ENCODE results near the gene SMYD3.

Gene SMYD3

DNA sequence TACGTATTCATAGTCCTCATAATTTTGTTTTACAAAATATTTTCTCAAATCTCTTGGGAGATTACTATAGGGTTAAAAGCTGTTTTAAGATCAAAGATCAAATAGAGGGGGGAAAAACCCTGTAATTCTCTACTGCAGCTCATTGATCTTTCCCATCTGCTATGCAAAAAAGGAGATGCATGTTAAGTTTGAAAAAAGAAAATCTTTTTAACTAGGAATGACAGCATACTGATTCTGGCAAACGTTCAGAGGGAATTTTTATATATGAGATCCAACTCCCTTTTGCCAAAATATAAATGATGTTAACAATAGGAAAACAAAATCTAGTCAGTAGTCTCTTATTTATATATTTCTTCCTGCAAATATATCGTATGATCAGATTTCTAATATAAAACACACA is 69.1 kb downstream of the SMYD3 start:
- Histone ChIP-seq H3K4me3 (no peak overlapping the region), H3K4me1 (peaks cover 8% of the 10 kb centered on the region), H3K27me3 (ENCODE audit: low read depth) (no peaks in the 10 kb centered on the region), H3K36me3 (replicated peaks) (no peaks in the 10 kb centered on the region), H3K9me3 (no peaks in the 10 kb centered on the region; the same call in 1 of the 2 replicates)
- in situ Hi-C loops (cut with MboI; ENCODE audit: low sequenced_read_pairs), result no loop called here
- DNase-seq (ENCODE audit: low spot score in 2 of 2), result no peak

DNA sequence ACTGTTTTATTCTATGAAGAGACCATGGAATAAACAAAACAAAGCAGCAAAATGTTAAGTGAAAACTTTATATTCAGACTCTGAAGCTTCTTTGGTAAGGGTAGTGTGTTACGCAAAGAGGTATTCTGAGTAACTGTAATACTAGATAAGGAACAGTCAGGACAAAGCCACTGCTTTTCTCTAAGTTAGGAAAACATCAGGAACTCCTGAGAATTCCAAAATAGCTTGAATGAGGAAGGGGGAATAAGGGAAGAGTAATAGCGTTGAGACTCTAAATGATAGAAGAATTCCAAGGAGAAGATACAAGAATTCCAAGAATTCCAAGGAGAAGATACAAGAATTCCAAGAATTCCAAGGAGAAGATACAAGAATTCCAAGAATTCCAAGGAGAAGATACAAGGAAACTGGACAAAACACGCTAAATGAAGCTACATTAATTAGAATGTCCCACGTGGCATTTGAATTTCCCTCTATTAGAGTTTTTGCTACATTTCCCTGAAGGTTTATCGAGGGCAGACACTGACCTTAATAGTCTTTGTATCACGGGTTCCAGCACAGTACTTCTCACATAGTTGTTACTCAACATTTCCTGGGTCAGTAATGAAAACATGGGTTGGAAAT is 71.5 kb downstream of the SMYD3 start:
- no peak for DNase-seq (ENCODE audit: low spot score in 2 of 2)
- Histone ChIP-seq H3K4me3 (no peak overlapping the region), H3K36me3 (replicated peaks) (no peaks in the 10 kb centered on the region), H3K27me3 (ENCODE audit: low read depth) (no peaks in the 10 kb centered on the region), H3K4me1 (peaks cover 6% of the 10 kb centered on the region), H3K9me3 (no peaks in the 10 kb centered on the region)
- in situ Hi-C loops (cut with MboI; ENCODE audit: low sequenced_read_pairs), result no loop called here

DNA sequence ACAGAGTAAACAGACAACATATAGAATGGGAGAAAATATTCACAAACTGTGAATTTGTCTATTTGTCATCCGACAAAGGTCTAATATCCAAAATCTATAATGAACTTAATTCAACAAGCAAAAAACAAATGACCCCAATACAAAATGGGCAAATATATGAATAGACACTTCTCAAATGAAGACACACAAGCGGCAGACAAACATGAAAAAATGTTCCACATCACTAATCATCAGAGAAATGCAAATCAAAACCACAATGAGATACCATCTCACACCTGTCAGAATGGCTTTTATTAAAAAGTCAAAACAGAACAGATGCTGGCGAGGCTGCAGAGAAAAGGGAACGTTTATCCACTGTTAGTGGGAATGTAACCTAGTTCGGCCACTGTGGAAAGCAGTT is 72.7 kb downstream of the SMYD3 start:
- DNase-seq (ENCODE audit: low spot score in 2 of 2), result no peak
- Histone ChIP-seq H3K4me3 (no peak overlapping the region), H3K9me3 (no peaks in the 10 kb centered on the region), H3K36me3 (replicated peaks) (no peaks in the 10 kb centered on the region), H3K27me3 (ENCODE audit: low read depth) (no peaks in the 10 kb centered on the region), H3K4me1 (peaks cover 6% of the 10 kb centered on the region)
- in situ Hi-C loops (cut with MboI; ENCODE audit: low sequenced_read_pairs), result no loop called here

DNA sequence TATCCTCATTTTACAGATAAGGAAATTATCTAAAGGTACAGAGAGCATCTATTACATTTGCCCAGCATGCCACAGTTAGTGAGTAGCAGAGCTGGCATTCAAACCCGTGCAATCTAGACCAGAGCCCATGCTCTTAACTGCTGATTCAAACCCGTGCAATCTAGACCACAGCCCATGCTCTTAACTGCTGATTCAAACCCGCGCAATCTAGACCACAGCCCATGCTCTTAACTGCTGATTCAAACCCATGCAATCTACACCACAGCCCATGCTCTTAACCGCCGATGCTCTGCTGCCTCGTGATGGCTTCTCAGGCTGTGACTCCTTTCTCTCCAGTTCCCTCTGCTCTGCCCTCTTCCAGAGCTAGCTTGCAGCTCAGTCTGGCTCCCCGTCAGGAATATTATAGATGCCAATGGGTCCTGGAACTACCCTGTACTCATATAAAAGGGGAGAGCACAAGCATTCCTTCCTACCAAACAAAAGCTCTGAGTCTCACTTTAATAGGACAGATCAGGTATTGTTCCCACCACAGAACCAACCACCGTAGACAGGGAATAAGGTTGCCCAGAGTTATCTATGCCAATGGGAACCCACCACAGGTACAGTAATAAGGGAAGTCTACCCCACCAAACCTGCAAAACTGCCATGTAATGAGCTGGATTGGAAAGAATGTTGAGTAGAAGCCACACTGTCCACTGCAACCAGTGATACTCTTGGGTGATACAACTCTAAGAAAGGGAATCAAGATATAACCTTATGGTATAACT is 78.4 kb downstream of the SMYD3 start:
- H3K27me3 ChIP-seq (ENCODE audit: low read depth), result no peaks in the 10 kb centered on the region
- H3K4me1 ChIP-seq, result no peaks in the 10 kb centered on the region
- H3K9me3 ChIP-seq, result no peaks in the 10 kb centered on the region
- H3K4me3 ChIP-seq, result no peak overlapping the region
- no peak for DNase-seq (ENCODE audit: low spot score in 2 of 2)
- H3K36me3 ChIP-seq (replicated peaks), result no peaks in the 10 kb centered on the region
- in situ Hi-C loops (cut with MboI; ENCODE audit: low sequenced_read_pairs), result no loop called here

DNA sequence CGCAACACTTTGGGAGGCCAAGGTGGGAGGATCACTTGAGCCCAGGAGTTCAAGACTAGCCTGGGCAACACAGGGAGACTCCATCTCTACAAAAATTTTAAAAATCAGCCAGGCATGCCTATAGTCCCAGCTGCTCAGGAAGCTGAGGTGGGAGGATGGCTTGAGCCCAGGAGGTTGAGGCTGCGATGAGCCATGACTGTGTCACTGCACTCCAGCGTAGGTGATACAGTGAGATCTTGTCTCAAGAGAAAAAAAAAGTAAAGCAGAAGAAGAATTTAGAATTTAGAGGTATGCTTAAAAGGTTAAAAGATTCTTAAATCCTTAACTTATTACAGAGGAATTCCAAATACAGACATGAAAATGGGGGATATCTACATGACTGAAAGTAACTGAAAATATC is 79.5 kb downstream of the SMYD3 start:
- DNase-seq (ENCODE audit: low spot score in 2 of 2), result no peak
- Histone ChIP-seq H3K27me3 (ENCODE audit: low read depth) (no peaks in the 10 kb centered on the region), H3K4me1 (no peaks in the 10 kb centered on the region), H3K4me3 (no peak overlapping the region), H3K36me3 (replicated peaks) (no peaks in the 10 kb centered on the region), H3K9me3 (no peaks in the 10 kb centered on the region)
- in situ Hi-C loops (cut with MboI; ENCODE audit: low sequenced_read_pairs), result no loop called here

DNA sequence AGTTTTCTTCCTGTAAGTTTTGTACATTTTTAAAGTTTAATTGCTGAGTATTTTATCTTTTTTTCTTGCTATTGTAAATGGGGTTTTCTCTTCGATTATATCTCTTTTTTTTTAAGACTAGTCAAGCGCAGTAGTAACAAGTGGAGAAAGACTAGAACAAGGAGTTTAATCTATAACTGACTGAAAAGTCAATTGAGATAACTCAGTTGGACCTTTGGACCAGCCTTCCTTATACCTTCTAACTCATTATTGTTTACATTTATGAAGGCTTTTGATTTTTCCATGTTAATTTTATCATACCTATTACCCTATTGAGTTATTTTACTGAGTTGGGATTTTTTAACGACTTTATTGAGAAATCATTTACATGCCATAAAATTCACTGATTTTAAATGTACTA is 81.2 kb downstream of the SMYD3 start:
- Histone ChIP-seq H3K27me3 (ENCODE audit: low read depth) (no peaks in the 10 kb centered on the region), H3K9me3 (no peaks in the 10 kb centered on the region), H3K4me3 (no peak overlapping the region), H3K36me3 (replicated peaks) (no peaks in the 10 kb centered on the region), H3K4me1 (no peaks in the 10 kb centered on the region)
- in situ Hi-C loops (cut with MboI; ENCODE audit: low sequenced_read_pairs), result no loop called here
- no peak for DNase-seq (ENCODE audit: low spot score in 2 of 2)

DNA sequence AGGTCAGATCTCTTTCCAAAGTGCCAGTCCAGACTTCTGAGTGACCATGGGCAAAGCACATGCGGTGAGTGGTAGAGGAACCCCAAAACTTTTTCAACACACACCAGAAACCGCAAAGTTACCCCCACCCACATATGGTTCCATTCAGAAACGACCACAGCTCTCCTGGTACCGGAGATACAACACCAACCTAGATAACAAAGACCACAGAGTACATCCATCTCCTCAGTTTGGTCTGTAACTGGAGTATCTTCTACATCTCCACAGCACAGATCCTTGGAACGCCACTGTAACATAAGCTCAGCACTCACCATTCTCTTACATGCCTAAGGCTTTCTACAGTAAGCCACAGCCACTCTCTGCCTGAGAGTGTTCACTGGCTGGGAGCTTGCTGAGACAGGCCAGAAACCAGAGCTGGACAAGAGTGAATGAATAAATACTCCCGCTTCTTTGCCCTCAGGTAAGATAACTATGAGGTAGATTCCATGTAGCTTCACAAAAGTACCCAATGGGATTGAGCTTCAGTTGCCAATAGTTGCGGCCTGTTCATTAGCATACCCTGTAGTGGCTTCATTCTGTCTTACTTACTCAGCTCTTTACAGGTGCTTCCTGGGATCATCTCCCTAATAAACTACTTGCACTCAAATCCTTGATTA is 81.8 kb downstream of the SMYD3 start:
- H3K36me3 ChIP-seq (replicated peaks), result no peaks in the 10 kb centered on the region
- H3K9me3 ChIP-seq, result no peaks in the 10 kb centered on the region
- H3K27me3 ChIP-seq (ENCODE audit: low read depth), result no peaks in the 10 kb centered on the region
- no peaks in the 10 kb centered on the region for H3K4me1 ChIP-seq
- DNase-seq (ENCODE audit: low spot score in 2 of 2), result no peak
- in situ Hi-C loops (cut with MboI; ENCODE audit: low sequenced_read_pairs), result no loop called here
- no peak overlapping the region for H3K4me3 ChIP-seq

DNA sequence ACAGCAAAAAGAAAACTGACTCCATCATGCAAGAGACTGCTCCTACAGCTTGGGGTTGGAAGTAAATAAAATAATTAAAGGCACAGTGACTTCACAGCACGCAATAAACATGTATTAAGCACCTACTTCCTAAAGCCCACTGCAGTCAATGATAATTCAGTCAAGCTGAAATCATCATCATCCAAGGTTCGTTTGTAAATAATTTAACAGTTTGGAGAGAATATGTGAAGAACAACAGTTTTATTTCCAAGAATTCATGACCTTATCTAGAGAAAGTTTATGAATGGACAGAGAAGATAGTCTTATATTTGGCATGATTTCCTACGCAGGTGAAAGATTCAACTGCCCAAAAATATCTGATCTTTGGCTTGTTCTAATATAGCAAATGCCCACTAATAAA is 86.8 kb downstream of the SMYD3 start:
- no peaks in the 10 kb centered on the region for H3K27me3 ChIP-seq (ENCODE audit: low read depth)
- H3K36me3 ChIP-seq (replicated peaks), result no peaks in the 10 kb centered on the region
- in situ Hi-C loops (cut with MboI; ENCODE audit: low sequenced_read_pairs), result no loop called here
- DNase-seq (ENCODE audit: low spot score in 2 of 2), result no peak
- no peaks in the 10 kb centered on the region for H3K4me1 ChIP-seq
- no peak overlapping the region for H3K4me3 ChIP-seq
- H3K9me3 ChIP-seq, result no peaks in the 10 kb centered on the region

DNA sequence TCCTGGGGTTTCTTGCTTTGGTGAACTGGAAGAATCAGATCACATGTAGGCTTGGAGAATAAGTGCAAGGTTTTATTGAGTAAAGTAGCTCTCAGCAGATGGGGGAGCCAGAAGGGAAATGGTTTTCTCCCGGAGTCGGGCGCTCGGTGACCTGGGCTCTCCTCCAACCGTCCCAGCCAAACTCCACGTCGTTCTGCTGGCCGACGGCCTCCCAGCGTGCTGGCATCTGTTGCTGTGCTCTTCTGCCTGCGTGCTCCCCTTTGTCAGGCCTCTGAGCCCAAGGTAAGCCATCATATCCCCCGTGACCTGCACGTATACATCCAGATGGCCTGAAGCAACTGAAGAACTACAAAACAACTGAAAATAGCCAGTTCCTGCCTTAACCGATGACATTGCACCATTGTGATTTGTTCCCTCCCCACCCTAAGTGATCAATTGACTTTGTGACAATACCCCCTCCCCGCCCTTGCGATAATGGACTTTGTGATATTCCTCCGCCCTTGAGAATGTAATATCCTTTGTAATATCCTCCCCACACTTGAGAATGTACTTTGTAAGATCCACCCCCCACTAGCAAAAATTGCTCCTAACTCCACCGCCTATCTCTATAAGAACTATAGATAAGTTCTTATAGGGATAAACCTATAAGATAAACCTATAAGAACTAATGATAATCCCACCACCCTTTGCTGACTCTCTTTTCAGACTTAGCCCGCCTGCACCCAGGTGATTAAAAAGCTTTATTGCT is 88.3 kb downstream of the SMYD3 start:
- in situ Hi-C loops (cut with MboI; ENCODE audit: low sequenced_read_pairs), result no loop called here
- Histone ChIP-seq H3K36me3 (replicated peaks) (no peaks in the 10 kb centered on the region), H3K27me3 (ENCODE audit: low read depth) (no peaks in the 10 kb centered on the region), H3K4me3 (no peak overlapping the region), H3K4me1 (no peaks in the 10 kb centered on the region), H3K9me3 (no peaks in the 10 kb centered on the region)
- DNase-seq (ENCODE audit: low spot score in 2 of 2), result no peak

DNA sequence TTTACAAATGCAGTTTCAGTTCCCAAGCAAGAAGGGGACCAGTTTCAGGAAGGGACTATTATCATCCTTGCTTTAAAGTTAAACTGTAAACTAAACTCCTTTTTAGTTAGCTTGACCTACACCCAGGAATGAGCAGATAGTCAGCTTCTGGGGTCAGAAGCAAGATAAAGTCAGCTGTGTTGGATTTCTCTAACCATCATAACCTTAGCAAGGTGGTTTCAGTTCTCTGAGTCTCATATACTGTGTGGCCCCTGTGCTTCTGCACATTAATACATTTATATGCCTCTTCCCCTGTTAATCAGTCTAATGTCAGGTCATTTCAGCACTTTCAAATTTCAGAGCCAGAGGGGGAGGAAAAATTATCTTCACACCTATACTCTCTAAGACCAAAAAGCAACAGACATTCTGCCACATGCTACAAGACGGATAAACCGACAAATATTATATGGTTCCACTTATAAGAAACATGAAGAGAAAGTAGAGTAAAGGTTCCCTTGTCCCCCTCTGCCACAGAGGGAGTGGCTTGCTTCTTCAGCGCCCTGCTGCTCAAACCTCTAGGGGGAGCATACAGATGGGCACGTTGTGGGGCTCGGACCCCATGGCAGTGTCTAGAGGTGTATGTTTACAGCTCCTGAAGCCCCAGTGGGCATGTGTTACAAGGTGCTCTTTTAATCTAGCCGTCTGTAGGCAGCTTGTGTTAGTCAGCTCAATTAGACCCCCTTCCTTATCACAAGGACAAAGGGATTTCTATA is 89.1 kb downstream of the SMYD3 start:
- in situ Hi-C loops (cut with MboI; ENCODE audit: low sequenced_read_pairs), result no loop called here
- no peak overlapping the region for H3K4me3 ChIP-seq
- no peak for DNase-seq (ENCODE audit: low spot score in 2 of 2)
- H3K27me3 ChIP-seq (ENCODE audit: low read depth), result no peaks in the 10 kb centered on the region
- no peaks in the 10 kb centered on the region for H3K9me3 ChIP-seq
- no peaks in the 10 kb centered on the region for H3K36me3 ChIP-seq (replicated peaks)
- no peaks in the 10 kb centered on the region for H3K4me1 ChIP-seq

DNA sequence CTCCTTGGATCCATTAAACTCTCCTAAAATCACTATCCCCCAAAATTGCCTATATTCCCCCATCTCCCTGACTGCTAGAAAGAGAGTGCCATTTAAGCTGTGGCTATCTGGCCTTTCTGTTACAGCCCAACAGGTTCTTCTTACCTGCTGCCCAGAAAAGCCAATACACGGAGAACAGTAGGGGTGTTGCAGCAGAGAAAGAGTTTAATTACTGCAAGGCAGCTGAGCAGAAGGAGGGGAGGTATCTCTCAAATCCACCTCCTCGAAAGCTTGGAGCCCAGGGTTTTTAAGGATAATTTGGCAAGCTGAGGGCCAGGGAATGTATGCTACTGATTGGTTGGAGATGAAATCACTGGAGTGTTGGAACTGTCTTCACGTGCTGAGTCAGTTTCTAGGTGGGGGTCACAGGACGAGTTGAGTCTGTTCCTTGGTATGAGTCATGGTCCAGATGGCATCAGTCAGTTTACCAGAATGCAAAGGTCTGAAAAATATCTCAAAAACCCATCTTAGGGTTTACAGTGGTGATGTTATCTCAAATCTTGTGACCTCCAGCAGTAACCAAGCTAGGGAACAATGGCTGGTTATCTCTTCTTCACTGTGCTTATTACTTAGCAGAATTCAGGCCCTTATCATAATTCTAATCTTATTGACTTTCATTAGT is 89.8 kb downstream of the SMYD3 start:
- Histone ChIP-seq H3K4me3 (no peak overlapping the region), H3K27me3 (ENCODE audit: low read depth) (no peaks in the 10 kb centered on the region), H3K9me3 (no peaks in the 10 kb centered on the region), H3K36me3 (replicated peaks) (no peaks in the 10 kb centered on the region), H3K4me1 (no peaks in the 10 kb centered on the region)
- DNase-seq (ENCODE audit: low spot score in 2 of 2), result no peak
- in situ Hi-C loops (cut with MboI; ENCODE audit: low sequenced_read_pairs), result no loop called here

DNA sequence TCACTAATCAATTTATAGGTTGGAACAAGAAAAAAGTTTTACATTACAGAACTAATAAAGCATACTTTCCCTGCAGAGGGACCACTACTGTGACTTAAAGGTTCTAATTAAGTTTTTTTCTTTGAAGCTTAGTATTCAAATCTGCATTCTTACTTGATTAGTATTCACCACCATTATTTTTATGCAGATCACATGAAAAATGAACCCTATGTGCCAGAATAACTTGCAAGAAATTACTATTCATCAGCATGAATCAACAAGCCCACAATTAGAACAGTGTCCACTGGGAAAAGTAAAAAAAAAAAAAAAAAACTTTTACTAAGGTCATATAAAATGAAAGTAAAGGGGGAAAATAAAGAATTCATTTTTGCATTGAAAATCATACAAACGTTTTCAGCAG is 90.8 kb downstream of the SMYD3 start:
- DNase-seq (ENCODE audit: low spot score in 2 of 2), result no peak
- H3K36me3 ChIP-seq (replicated peaks), result no peaks in the 10 kb centered on the region
- in situ Hi-C loops (cut with MboI; ENCODE audit: low sequenced_read_pairs), result no loop called here
- H3K27me3 ChIP-seq (ENCODE audit: low read depth), result no peaks in the 10 kb centered on the region
- H3K4me1 ChIP-seq, result no peaks in the 10 kb centered on the region
- H3K4me3 ChIP-seq, result no peak overlapping the region
- H3K9me3 ChIP-seq, result no peaks in the 10 kb centered on the region

DNA sequence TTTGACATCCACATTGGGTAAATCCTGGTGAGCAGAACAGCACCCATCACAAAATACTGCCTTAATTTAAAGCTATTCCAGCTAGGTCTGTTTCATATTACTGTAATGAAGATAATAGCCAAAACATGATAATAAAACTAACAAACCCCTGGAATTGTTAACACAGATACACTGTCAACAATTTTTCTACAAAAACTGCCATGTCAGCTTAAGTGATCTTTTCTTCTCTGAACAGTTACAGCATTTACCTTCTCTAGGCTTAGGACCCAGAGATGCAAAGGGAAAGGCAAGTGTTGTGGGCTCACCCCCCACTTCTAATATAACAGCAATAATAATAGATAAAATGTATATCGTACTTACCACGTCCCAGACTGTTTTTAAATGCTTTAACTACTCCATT is 92.1 kb downstream of the SMYD3 start:
- Histone ChIP-seq H3K9me3 (no peaks in the 10 kb centered on the region), H3K4me1 (no peaks in the 10 kb centered on the region), H3K4me3 (no peak overlapping the region), H3K27me3 (ENCODE audit: low read depth) (no peaks in the 10 kb centered on the region), H3K36me3 (replicated peaks) (no peaks in the 10 kb centered on the region)
- in situ Hi-C loops (cut with MboI; ENCODE audit: low sequenced_read_pairs), result no loop called here
- DNase-seq (ENCODE audit: low spot score in 2 of 2), result no peak

Data from HAP-1 (cell line).